Choroid plexus epithelial cell (primary cell): ENCODE results near the gene IL13.
A peak's percentile ranks its signal among the peaks of the same experiment; 100 is the strongest.

Experiments
- DNase-seq: peaks from one replicate; pipeline ENCODE4 v3.0.0-alpha.2; 2010; ENCODE audit warnings: low read depth
- H3K4me3 ChIP-seq: 2 replicates; pipeline ENCODE4 v1.5.1; 2011; ENCODE audit warnings: low read depth, mild to moderate bottlenecking, control low read depth, low read length, moderate library complexity
- TF ChIP-seq, protein P1 (sequence below): conservative IDR thresholded peaks from 2 replicates; pipeline ENCODE4 v1.5.1; 2011; ENCODE audit warnings: low read depth, mild to moderate bottlenecking, control low read depth, inconsistent platforms, low read length, moderate library complexity

IL13 gene

DNA sequence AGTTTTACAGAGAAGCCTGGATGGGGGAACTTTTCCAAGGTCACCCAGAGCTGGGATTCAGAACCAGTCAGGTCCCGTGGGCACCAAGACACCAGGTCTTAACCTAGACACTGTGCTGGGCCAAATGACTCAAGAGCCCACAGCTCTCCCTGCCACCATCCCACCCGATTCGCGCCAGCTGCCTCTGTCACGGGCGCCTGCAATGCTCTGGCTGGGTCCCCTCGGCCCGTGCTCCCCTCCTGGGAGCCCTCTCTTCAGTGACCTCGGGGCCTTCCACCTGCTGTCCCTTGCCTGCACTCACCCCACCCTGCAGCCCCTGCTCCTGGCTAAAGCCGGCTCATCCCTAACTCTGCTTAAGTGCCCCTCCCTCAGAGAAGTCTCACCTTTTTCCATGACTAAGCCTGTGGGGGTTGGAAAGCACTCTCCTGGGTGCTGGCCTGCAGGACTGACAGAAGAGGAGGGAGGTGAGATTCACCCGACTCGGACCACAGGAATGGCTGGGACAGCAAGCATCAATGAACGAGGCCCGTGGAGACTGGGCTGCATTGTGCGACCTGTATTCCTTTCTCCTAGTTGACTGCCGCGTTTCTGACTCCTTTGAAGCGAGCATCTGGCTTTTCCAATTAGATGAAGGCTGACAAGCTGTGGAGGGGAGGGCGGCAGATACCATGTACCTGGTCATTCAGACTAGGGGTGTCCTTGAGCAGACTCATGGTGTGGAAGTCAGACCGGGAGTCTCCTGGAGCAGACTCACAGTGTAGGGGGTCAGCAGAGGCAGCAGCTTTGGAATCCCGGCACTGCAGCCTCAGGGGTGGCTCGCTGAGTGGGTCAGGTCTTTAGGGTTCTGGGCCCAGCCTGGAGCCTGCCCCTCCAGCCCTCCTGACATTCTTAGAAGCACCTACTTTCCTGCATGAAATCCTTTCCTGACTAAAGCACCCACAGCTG lies 10.1 kb downstream of the IL13 start:
- no peak for DNase-seq
- TF ChIP-seq, protein P1, sequence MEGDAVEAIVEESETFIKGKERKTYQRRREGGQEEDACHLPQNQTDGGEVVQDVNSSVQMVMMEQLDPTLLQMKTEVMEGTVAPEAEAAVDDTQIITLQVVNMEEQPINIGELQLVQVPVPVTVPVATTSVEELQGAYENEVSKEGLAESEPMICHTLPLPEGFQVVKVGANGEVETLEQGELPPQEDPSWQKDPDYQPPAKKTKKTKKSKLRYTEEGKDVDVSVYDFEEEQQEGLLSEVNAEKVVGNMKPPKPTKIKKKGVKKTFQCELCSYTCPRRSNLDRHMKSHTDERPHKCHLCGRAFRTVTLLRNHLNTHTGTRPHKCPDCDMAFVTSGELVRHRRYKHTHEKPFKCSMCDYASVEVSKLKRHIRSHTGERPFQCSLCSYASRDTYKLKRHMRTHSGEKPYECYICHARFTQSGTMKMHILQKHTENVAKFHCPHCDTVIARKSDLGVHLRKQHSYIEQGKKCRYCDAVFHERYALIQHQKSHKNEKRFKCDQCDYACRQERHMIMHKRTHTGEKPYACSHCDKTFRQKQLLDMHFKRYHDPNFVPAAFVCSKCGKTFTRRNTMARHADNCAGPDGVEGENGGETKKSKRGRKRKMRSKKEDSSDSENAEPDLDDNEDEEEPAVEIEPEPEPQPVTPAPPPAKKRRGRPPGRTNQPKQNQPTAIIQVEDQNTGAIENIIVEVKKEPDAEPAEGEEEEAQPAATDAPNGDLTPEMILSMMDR, result no peak
- H3K4me3 ChIP-seq, result no peak overlapping the region

DNA sequence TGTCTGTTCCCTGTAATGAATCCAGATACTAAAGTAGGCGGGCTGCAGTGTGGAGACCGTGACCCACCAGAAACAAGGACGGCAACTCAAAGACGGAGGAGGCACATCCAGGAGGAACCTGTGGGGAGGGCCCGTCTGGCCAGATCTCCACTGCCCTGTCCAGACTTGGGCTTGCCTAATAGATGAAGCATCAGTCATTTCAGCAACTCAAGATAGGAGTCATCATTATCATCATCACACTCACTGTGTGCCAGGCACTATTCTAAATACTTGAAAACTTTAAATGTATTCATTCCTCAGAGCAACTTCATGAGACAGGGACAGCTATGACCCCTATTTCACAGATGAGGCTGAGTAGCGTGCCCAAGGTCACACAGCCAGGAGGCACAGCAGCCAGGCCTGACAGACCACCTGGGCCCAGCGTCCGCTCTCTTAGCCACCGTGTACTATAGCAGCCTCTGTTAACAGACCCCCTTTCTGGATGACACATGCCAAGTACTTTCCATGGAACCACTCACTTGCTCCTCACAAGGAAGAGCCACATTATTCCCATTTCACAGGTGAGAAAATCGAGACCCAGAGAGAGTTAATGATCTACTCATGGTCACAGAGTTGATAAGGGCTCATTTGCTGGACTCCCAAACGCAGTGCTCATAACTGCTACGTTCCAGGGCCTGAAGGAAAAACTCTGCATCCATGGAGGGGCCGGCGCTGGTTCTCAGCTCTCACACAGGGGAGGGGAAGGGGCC lies 10.9 kb downstream of the IL13 start:
- no peak overlapping the region for H3K4me3 ChIP-seq
- TF ChIP-seq, protein P1, result no peak
- peak; percentile 10 for DNase-seq

DNA sequence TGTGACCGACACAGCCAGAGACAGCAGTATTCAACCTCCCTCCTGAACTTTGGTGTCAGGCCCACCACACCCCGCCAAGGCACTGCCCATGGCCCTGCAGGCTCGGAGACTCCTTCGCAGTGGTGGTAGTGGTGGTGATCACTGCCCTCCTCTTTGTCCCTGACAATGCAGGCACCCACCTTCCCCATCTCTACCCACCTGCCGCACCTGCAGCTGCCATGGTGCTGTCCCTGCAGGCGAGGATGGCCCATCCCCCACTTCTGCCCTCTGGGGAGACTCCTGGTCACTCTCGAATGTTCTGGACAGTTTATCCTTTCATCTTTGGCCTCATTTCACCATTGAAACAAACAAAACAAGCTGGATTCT lies 11.5 kb downstream of the IL13 start:
- TF ChIP-seq, protein P1, result no peak
- H3K4me3 ChIP-seq, result no peak overlapping the region
- no peak for DNase-seq

DNA sequence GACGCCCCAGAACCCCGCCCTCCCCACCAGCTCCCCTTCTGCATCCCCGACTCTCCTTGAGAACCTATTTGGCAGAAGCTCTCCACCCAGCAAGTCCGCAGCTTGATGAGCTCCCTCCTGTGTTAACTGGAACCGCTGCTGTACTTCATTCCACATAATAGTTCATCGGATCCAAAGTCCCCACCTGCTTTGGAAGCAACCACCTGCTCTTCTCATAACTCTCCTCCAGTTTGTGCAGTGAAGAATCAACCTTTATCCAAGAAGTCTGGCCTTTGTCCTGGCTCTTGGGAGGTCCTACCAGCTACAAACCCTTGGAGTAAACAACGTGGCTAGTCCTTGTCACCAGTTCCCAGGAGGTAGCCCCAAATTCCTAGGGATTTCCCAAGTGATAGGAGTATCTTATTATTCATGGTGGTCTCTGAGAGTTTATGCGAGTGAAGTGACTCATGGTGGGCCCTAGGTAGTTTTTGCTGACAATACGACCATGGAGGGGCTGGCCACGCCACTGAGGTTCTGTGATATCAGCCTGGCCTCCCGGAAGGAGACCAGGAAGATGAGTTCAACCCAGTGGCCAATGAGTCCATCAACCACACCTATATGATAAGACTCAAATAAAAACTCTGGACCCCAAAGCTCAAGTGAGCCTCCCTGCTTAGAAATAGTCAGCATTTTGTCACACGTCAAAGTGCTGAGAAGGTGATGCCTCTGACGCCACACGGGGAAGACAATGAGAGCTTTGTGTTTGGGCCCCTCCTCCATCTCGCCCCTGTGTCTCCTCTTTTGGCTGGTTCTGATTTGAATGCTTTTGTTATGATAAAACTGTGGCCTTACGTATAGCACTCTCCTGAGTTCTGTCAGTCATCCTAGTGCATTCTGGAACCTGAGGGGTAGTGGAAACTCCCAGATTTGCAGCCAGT lies 12.3 kb downstream of the IL13 start:
- TF ChIP-seq, protein P1, result no peak
- H3K4me3 ChIP-seq, result no peak overlapping the region
- DNase-seq, result no peak

DNA sequence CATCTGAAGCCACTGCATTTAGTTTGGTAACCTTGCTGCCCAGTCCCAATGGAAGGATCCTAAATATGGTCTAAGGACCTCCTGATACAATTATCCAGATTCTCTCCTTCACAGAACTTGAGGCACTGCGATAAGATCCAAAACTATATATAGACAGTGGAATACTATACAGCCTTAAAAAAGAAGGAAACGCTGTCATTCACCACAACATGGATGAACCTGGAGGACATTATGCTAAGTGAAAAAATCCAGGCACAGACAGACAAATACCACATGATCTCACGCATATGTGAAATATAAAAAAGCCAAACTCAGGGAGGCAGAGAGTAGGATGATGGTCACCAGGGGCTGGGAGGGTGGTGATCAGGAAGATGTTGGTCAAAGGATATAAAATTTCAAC lies 13.0 kb downstream of the IL13 start:
- TF ChIP-seq, protein P1, result no peak
- H3K4me3 ChIP-seq, result no peak overlapping the region
- no peak for DNase-seq

DNA sequence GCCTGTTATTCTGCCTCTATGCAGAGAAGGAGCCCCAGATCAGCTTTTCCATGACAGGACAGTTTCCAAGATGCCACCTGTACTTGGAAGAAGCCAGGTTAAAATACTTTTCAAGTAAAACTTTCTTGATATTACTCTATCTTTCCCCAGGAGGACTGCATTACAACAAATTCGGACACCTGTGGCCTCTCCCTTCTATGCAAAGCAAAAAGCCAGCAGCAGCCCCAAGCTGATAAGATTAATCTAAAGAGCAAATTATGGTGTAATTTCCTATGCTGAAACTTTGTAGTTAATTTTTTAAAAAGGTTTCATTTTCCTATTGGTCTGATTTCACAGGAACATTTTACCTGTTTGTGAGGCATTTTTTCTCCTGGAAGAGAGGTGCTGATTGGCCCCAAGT lies 15.5 kb downstream of the IL13 start:
- TF ChIP-seq, protein P1, result no peak
- no peak for DNase-seq
- no peak overlapping the region for H3K4me3 ChIP-seq
